GM21825 (cell line): Measurements from ENCODE around the gene TBC1D14.
"Not testable (repeated sequence)": the region's sequence is repeated elsewhere in the genome, so short reads cannot be mapped to it uniquely, and the experiment has no call there.

Experiments
- ATAC-seq: cut with Tn5 transposase; IDR thresholded peaks from one replicate; pipeline ENCODE4 v1.9.1; 2021; ENCODE audit warnings: mild to moderate bottlenecking, moderate library complexity; ENCODE audit not compliant: unreplicated experiment

The TBC1D14 gene

DNA sequence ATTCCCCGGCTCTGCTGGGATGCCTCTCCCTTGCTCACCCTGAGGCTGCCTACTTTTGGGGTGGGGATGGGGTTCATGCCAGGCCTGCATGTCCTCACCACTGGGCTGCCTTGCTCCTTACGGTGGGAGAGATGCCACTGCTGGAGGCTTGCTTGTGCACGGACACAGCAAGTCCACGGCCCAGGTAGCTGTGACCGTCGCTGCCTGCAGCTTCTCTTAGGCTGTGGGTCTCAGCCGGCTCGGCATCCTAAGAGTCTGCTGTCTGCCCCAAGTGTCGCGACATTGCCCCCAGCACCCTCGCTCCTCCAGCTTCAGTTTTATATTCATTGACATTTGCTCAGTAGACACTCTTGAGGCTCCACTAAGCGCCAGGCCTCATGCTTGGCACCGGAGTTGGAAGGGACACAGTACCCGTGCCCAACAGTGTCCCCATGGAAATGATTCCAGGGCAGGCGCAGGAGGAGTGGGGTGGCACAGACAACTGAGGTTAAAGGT is 58.3 kb downstream of the TBC1D14 start:
- ATAC-seq = no peak

DNA sequence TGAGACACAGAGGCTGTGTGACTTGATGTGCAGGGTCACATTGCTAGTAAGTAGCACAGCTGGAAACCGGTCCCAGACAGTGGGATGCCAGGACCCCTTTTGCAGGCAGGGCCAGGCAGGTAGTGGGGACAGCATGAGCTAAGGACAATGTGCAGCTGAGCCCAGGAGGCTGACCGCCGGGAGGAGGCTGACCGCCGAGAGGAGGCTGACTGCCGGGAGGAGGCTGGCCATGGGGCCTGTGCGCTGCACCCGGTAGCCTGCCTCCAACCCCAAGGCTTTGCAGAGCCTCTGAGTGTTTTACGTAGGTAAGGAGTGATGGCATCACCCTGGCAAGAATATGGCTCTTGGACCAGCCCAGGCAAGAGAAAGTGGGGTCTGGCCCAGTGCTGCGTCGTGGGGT is 58.9 kb downstream of the TBC1D14 start:
- no peak for ATAC-seq

DNA sequence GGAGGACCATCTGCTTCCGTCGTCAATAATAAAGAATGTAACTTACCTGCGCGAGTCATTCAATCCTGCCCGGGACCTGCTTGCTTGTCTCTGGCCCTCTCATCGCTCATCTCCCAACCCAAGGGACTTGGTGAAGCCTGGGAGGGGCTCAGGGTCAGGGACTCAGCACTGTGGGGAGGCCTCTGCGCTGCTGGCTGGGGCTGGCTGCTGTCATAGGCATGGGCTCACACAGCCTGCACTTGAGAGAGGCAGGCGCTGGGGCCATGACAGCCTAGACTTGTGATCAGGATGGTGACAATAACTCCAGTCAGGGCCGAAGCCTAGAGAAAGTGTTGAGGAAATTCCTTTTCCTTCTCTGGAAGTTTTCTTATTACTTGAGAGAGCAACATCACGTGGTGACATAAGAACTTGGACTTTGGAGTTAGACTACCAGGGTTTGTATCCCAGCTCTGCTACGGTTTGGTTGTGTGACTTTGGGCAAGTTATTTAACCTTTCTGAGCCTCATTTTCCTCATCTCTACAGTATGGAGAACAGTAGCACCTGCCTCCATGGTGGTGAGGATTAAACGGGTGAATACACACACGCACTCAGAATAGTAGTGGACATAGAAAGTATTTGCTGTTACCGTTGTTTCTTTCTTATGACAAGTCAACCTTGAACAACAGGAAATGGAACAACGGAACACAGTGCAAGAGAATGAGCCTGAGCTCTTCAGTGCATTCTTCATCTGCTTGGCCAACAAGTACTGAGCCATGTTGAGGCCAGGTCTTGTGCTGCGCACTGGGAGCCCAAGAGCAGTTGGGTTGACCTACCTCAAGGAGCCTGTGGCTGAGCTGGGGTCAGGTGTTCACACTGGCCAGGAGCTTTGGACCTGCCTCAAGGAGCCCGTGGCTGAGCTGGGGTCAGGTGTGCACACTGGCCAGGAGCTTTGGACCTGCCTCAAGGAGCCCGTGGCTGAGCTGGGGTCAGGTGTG is 60.5 kb downstream of the TBC1D14 start:
- peak; percentile 87 for ATAC-seq

GRCh38 chr4:6971536-6972374 is 62.1 kb downstream of the TBC1D14 start:
- no peak for ATAC-seq

- no peak for ATAC-seq
These were observed 62.7 kb downstream of the TBC1D14 start for GRCh38 chr4:6972375-6972650.

DNA sequence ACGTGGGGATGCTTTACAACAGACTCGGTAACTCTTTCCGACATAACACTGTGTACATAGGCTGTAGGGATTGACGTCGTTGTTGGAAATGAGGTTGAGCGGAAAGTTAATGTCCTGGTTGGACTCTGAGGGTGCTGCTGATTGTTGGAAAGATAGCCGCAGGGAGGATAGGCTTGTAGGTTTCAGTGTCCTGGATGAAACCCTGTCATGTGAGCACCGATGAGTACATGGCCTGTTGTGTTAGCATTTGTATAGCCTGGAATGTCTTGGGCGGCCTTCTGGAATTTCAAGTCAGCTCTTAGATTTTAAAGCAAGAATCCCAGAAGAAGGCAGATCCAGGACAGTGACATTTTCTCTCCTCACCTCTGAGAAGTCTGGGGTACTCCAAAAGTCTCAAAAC is 63.3 kb downstream of the TBC1D14 start:
- ATAC-seq = no peak

GRCh38 chr4:6974138-6974848 is 64.7 kb downstream of the TBC1D14 start:
- no peak for ATAC-seq

- not testable (repeated sequence) for ATAC-seq
These were observed 68.2 kb downstream of the TBC1D14 start for GRCh38 chr4:6977846-6978245.

- ATAC-seq = no peak
These were observed 74.0 kb downstream of the TBC1D14 start for GRCh38 chr4:6983544-6984142.

DNA sequence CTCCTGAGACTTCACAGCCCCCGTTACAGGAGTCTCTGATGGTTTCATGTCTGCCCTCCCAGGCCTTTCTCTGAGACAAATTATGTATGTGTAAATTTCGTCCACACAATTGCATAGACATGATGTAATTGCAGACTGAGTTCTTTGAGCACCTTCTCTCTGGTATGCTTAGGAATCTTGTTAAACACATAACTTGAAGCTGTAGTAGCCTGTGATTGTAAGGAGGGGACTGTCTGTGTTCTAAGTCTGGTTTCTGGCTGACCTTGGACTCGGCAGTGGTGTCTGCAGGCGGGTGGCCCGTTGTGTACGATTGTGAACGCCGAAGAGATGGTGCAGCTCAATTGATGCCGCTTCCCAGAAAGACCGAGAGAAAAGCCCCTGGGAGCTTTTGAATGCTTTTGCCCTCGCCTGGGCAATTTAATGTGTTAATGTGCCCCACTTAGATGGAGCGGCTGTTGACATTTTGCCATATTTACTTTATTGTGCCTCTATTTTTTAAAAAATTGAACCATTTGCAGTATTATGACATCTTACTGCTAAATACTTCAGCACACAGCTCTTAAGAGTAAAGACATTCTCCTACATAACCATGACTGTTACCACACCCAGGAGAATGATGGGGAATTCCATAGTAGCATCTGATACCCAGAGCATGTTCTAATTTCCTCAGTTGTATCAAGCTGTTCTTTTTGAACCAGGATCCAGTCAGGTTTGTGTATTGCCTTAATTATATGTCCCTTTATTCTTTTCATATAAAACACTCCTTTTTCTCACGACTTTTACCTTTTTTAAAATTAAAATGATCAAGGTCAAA is 75.2 kb downstream of the TBC1D14 start:
- no peak for ATAC-seq

DNA sequence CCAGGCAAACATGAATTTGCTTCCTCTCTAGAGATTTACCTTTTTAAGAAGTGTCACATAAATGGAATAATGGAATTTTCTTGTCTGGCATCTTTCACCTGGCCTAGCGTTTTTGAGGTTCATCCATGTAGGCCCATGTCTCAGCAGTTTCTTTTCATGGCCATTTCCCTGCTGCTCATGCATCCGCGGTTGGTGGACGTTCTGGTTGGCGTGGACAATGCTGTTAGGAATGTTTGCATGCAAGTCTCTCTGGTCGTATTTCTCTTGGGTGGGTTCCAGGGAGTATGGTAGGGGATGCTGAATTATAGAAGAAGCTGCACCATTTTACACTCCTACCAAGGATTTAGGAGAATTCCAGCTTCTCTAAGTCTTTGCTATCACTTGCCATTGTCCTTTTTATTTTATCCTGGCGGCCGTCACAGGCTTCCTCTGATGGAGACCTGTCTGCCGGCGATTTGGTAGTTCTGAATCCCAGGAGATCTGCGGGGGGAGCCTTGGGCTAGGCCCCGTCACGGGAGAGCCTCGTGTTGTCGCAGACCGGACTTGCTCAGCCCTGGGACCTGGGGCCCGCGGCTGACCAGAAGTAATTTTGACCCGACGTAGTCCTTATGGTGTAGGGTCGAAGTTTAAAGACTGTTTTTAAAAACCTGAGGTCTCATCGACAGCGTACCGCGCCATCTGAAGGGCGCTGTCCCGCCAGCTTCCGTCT is 76.6 kb downstream of the TBC1D14 start:
- ATAC-seq = peak; percentile 16

- peak; percentile 67 for ATAC-seq
These were observed 77.4 kb downstream of the TBC1D14 start for GRCh38 chr4:6986781-6987587.

DNA sequence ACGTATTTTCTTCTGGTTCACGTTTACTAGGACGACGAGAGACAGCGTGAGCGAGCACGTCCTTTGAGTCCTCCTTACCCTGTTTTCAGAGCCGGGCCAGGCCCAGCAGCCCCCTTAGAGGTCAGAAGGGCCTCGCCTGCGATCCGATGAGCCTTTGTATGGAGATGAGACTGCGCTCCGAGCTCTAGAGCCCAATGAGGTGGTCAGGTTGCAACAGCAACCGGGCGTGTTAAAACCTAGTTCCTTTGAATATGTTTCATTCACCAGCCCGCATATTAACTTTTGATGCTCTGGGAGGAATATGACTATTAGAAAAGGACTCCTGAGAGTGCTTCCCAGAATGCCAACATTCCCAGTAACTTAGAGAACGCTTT is 77.9 kb downstream of the TBC1D14 start:
- ATAC-seq = peak; percentile 5

- no peak for ATAC-seq
These were observed 78.5 kb downstream of the TBC1D14 start for GRCh38 chr4:6988016-6988715.

GRCh38 chr4:6989331-6989923 is 79.8 kb downstream of the TBC1D14 start:
- ATAC-seq = no peak

DNA sequence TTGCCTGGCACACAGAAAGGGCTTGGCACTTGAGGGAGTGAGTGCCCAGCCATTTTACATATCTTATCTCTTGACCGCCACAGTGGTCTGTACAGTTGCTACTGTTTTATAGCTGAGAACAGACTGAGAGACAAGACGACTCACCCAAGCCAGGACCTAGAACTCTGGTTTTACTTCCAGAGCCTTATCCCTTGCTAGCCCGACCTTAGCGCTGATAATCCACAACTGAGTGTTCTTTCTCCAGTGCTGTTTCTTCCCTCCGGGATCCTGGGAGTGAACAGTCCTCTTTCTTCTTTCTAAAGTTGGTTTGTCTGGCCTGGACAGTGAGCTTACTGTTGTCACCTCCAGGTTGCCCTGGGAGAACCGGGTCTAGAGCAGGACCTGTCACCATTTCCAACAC is 81.0 kb downstream of the TBC1D14 start:
- no peak for ATAC-seq

DNA sequence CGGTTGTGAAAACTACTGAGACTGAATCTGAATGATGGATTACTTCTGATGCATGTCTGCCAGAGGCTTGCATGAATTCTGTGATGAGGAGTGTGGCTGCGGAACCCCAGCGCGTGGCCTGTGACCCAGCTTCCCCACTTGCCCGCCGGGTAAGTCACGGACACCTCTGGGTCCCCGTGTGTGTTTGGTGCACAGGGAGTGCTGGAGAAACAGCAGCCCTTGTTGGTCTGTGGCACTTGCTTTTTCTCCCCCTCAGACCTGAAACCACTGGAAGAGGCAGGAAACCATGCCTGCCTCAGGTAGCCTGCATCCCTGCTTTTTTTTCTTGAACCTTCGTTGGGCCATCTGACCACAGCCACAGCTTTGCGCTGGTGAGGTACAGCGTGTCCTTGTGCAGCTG is 81.6 kb downstream of the TBC1D14 start:
- no peak for ATAC-seq
